22Rv1 (cell line): ENCODE data around the gene TTC21A.

Source experiments
- H3K27ac ChIP-seq: fragments of 450-650 bp; 2 replicates; pipeline ENCODE4 v1.5.1; 2017
- CTCF ChIP-seq: fragments of 450-650 bp; IDR thresholded peaks from 2 replicates; pipeline ENCODE4 v1.5.1; 2017; ENCODE audit warnings: mild to moderate bottlenecking
- ZFX ChIP-seq: fragments of 450-650 bp; IDR thresholded peaks from 2 replicates; pipeline ENCODE4 v1.6.1; 2017; ENCODE audit warnings: antibody characterized with exemption, borderline replicate concordance

TTC21A gene

DNA sequence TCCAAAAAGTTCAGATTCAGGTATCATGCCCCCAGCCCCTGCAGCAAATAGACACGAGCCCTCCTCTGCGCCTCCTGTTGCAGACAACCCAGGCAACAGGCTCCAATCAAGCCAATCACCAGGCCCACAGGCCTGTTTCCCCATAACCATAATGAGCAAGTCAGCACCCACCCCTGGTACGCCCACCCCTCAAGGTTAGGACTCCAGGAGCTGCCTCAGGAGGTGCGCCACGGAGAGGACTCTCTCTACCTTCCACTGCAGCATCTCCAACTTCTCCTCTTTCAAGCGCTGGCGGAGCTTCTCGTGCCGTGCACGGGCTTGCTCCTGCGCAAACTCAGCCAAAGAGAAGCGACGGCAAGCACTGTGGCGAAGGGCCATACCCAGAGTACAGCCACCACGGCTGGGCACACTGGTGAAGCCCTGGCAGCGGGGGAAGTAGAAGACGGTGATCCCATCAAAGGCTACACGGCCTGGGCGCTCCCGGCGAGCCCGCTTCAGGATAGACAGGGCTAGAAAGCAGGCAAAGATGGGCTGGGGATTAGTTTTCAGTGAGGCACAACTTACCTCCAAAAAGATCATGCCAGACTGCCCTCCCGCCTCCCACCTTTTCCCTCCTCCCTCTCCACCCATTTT, 37.4 kb downstream of the TTC21A start:
- TF ChIP-seq CTCF = no peak
- no peak for TF ChIP-seq ZFX
- H3K27ac ChIP-seq = peak overlapping the region; percentile 96

DNA sequence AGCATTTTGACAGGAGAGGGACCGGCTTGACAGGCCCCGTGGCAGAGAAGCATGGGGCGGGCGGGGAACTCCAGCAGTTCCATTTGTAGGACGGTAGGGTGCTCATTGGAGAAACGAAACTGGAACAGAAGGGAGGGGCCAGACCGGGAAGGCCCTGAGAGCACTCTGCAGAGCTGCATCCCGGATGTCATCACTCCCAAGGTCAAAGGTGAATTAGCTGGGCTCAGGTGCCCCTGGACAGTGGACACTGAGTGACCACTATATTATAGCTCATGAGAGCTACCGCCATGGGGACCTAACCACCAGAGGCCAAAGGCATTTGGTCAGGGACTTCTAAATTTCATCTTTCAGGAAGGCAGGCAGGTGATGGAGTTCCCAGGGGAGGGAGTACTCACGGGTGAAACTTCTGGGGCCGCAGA, 38.6 kb downstream of the TTC21A start:
- TF ChIP-seq CTCF (peak; percentile 18; the same call in 1 of the 2 replicates), ZFX (no peak)
- H3K27ac ChIP-seq = peak overlapping the region; percentile 96

GRCh38 chr3:39146611-39147591, 39.4 kb downstream of the TTC21A start:
- H3K27ac ChIP-seq = peak overlapping the region; percentile 96
- TF ChIP-seq ZFX (no peak), CTCF (no peak)

DNA sequence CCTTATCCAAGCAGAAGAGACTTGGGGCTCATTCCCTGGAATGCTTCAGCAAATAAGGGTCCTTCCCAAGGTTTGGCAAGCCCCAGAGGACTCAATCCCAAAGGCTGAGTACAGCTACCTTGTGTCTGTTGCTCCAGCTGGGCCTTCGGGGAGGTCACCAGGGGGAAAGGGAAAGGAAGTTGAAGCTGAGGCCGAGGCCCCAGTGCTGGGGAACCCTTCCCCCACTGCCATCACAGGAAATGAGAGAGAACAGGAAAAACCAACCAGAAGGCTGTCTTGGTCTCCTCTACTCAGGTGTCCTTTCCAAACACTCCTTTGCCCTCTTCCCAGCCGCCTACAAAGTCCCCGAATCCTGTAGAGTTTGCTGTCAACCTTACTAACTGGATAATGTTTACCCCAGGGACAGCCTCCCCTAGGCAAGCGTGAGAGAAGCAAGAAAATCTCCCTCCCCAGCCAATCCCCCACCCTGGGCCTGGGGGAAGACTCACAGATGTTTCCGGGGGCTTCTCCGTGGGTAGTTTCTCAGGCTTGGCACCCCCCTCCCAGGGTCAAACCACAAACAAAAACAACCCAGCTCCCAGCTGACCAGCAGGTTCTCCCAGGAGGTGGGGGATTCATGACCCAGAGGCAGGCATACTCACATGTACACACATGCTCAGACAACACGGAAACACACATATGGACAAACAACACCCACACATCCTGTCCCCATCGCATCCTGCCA, 40.4 kb downstream of the TTC21A start:
- H3K27ac ChIP-seq = peak overlapping the region; percentile 96
- TF ChIP-seq CTCF = no peak
- no peak for TF ChIP-seq ZFX

DNA sequence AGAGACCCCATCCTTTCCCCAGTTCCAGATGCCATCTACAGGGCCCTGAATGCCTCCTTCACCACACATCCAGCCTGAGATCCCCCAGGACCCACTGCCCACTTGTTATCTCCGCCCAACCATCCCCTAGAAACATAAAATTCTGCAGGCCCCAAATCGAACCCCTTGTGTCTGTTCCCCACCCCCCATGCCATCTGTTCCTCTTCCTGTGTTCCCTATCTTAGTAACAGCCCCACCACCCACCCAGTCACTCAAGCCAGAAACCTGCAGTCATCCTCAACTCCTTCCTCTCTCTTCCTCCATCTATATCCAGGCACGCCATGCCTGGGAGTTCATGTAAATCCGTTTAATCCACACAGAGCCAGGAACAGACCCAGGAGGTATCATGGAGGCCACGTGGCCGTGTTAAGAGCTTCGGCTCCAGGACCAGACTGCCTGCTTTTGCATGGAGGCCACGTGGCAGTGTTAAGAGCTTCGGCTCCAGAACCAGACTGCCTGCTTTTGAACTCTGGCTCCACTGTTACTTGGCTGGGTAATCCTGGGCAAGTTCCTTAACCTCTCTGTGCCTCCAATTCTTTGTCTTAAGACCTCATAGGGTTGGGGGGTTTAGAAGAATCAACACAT, 41.1 kb downstream of the TTC21A start:
- TF ChIP-seq CTCF (no peak), ZFX (no peak)
- H3K27ac ChIP-seq = peak overlapping the region; percentile 96

DNA sequence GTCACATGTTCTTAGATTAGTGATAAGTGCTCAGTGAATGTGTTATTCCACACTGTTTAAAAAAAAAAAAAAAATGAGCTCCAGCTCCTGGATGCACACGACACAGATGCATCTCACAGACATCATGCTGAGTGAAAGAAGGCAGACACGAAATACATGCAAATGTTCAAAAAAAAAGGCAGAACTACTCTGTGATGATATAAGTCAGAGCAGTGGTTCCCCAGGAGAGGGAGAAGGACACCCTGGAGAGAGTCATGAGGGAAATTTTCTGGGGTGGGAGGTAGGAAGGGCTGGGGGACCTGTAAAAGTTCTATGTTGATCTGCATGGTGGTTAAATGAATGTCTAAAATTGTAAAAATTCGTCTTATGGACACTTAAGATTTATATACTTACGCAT, 41.6 kb downstream of the TTC21A start:
- H3K27ac ChIP-seq = peak overlapping the region; percentile 96
- TF ChIP-seq CTCF (no peak), ZFX (no peak)
